OCI-LY1 (cell line): ENCODE measurements around the gene CPT1C.
"Not testable (repeated sequence)": the region's sequence is repeated elsewhere in the genome, so short reads cannot be mapped to it uniquely, and the experiment has no call there.

Experiments used
- CTCF ChIP-seq: fragments of 200-600 bp; sonication (generic), shearing (Covaris generic); IDR thresholded peaks from 2 replicates; pipeline ENCODE4 v1.5.1; 2017; ENCODE audit warnings: mild to moderate bottlenecking, antibody characterized with exemption, low read length, moderate library complexity, mixed read lengths
- EZH2 ChIP-seq: fragments of 200-600 bp; sonication (generic), shearing (Covaris generic); IDR thresholded peaks from 2 replicates; pipeline ENCODE4 v1.8.0; 2017; ENCODE audit warnings: borderline replicate concordance, mixed run types, mild to moderate bottlenecking, antibody characterized with exemption, low read length, moderate library complexity, mixed read lengths

- not testable (repeated sequence) for TF ChIP-seq CTCF, EZH2
Measured at GRCh38 chr19:49719420-49719819, 28.5 kb downstream of the CPT1C start.
